HEK293 (cell line): Measurements from ENCODE around the gene PMAIP1.
A peak's percentile ranks its signal among the peaks of the same experiment; 100 is the strongest.

Experiments used
- CTCF ChIA-PET: fragments of 350-600 bp; formaldehyde crosslinking; extraction: SDS; loops from one replicate; lab custom pipeline; 2021; ENCODE audit warnings: antibody characterized with exemption; lab: Yijun Ruan, JAX
- POLR2A ChIA-PET: fragments of 300-600 bp; formaldehyde crosslinking; extraction: SDS; loops from one replicate; lab custom pipeline; 2020; ENCODE audit warnings: antibody characterized with exemption, inconsistent platforms; lab: Yijun Ruan, JAX
- H3K27ac ChIP-seq: fragments of 200-500 bp; sonication (Bioruptor generic); 2 replicates; pipeline ENCODE4 v1.5.1; 2014; ENCODE audit warnings: low read depth, low read length, control low read depth, inconsistent platforms; ENCODE audit errors: extremely low read depth
- H3K36me3 ChIP-seq, 2 experiments: fragments of 200-500 bp in 1 of 2; sonication (Bioruptor generic) in 1 of 2; 1 replicate in 1 of 2; 2 replicates in 1 of 2; pipeline ENCODE4 v1.5.1; 2014 to 2017; ENCODE audit warnings: inconsistent platforms in 2 of 2, low read length in 2 of 2; ENCODE audit not compliant: control insufficient read depth in 2 of 2, insufficient read depth in 1 of 2
- H3K4me1 ChIP-seq: fragments of 200-500 bp; sonication (Bioruptor generic); 2 replicates; pipeline ENCODE4 v1.5.1; 2014; ENCODE audit warnings: mild to moderate bottlenecking, low read length, inconsistent platforms; ENCODE audit not compliant: control insufficient read depth, insufficient read depth
- H3K4me3 ChIP-seq: 2 replicates; pipeline ENCODE4 v1.5.1; 2011; ENCODE audit warnings: low read depth, mild to moderate bottlenecking, control low read depth, low read length, moderate library complexity
- H3K9me3 ChIP-seq: fragments of 200-500 bp; sonication (Bioruptor generic); 2 replicates; pipeline ENCODE4 v1.5.1; 2014; ENCODE audit warnings: low read depth, low read length, inconsistent platforms; ENCODE audit not compliant: control insufficient read depth, insufficient read depth
- BCL11B ChIP-seq: fragments of 450-650 bp; formaldehyde crosslinking; IDR thresholded peaks from 2 replicates; pipeline ENCODE4 v1.5.1; 2016; ENCODE audit warnings: low read depth, missing biosample characterization, missing genetic modification characterization
- BCL6B ChIP-seq: fragments of 450-650 bp; formaldehyde crosslinking; IDR thresholded peaks from 2 replicates; pipeline ENCODE4 v1.5.1; 2017; ENCODE audit warnings: missing biosample characterization, missing genetic modification characterization
- FEZF1 ChIP-seq: fragments of 450-650 bp; formaldehyde crosslinking; IDR thresholded peaks from 2 replicates; pipeline ENCODE4 v1.5.1; 2016; ENCODE audit warnings: missing biosample characterization, missing genetic modification characterization
- GLI4 ChIP-seq: fragments of 450-650 bp; formaldehyde crosslinking; IDR thresholded peaks from 2 replicates; pipeline ENCODE4 v1.5.1; 2016; ENCODE audit warnings: missing biosample characterization, missing genetic modification characterization
- HOXD13 ChIP-seq: sonication (generic); formaldehyde crosslinking; IDR thresholded peaks from 2 replicates; pipeline ENCODE4 v1.8.0; 2022; ENCODE audit warnings: missing genetic modification reagents, borderline replicate concordance
- KLF9 ChIP-seq: fragments of 450-650 bp; formaldehyde crosslinking; IDR thresholded peaks from 2 replicates; pipeline ENCODE4 v1.5.1; 2016; ENCODE audit warnings: missing biosample characterization, missing genetic modification characterization, low read depth
- OSR2 ChIP-seq: fragments of 450-650 bp; formaldehyde crosslinking; IDR thresholded peaks from 2 replicates; pipeline ENCODE4 v1.5.1; 2016; ENCODE audit warnings: missing biosample characterization, missing genetic modification characterization
- SP7 ChIP-seq: fragments of 450-650 bp; formaldehyde crosslinking; IDR thresholded peaks from 2 replicates; pipeline ENCODE4 v1.5.1; 2016; ENCODE audit warnings: missing biosample characterization, missing genetic modification characterization
- TRIM28 ChIP-seq: IDR thresholded peaks from 2 replicates; pipeline ENCODE4 v1.6.1; 2011; ENCODE audit warnings: low read length, control low read depth, borderline replicate concordance
- ZBTB44 ChIP-seq: fragments of 450-650 bp; IDR thresholded peaks from 2 replicates; pipeline ENCODE4 v1.5.1; 2018; ENCODE audit warnings: missing biosample characterization, mild to moderate bottlenecking, missing genetic modification characterization
- ZFHX2 ChIP-seq: fragments of 450-650 bp; formaldehyde crosslinking; conservative IDR thresholded peaks from 2 replicates; pipeline ENCODE4 v1.5.1; 2016; ENCODE audit warnings: missing biosample characterization, missing genetic modification characterization
- ZFP41 ChIP-seq: fragments of 450-650 bp; formaldehyde crosslinking; IDR thresholded peaks from 2 replicates; pipeline ENCODE4 v1.5.1; 2016; ENCODE audit warnings: missing biosample characterization, missing genetic modification characterization, borderline replicate concordance
- ZNF157 ChIP-seq: fragments of 450-650 bp; formaldehyde crosslinking; IDR thresholded peaks from 2 replicates; pipeline ENCODE4 v1.5.1; 2016; ENCODE audit warnings: missing biosample characterization, missing genetic modification characterization
- ZNF174 ChIP-seq: fragments of 450-650 bp; formaldehyde crosslinking; IDR thresholded peaks from 2 replicates; pipeline ENCODE4 v1.5.0; 2017; ENCODE audit warnings: missing biosample characterization, mild to moderate bottlenecking, missing genetic modification characterization
- ZNF18 ChIP-seq: fragments of 450-650 bp; formaldehyde crosslinking; IDR thresholded peaks from 2 replicates; pipeline ENCODE4 v1.5.1; 2016; ENCODE audit warnings: missing biosample characterization, missing genetic modification characterization
- ZNF223 ChIP-seq: fragments of 450-650 bp; formaldehyde crosslinking; IDR thresholded peaks from 2 replicates; pipeline ENCODE4 v1.5.1; 2016; ENCODE audit warnings: missing biosample characterization, missing genetic modification characterization
- ZNF239 ChIP-seq: fragments of 450-650 bp; formaldehyde crosslinking; IDR thresholded peaks from 2 replicates; pipeline ENCODE4 v1.5.1; 2016; ENCODE audit warnings: missing biosample characterization, missing genetic modification characterization
- ZNF292 ChIP-seq: fragments of 450-650 bp; formaldehyde crosslinking; IDR thresholded peaks from 2 replicates; pipeline ENCODE4 v1.5.1; 2016; ENCODE audit warnings: low read depth, missing biosample characterization, missing genetic modification characterization, borderline replicate concordance
- ZNF362 ChIP-seq: fragments of 450-650 bp; formaldehyde crosslinking; IDR thresholded peaks from 2 replicates; pipeline ENCODE4 v1.5.1; 2016; ENCODE audit warnings: missing biosample characterization, missing genetic modification characterization
- ZNF391 ChIP-seq: fragments of 450-650 bp; formaldehyde crosslinking; IDR thresholded peaks from 2 replicates; pipeline ENCODE4 v1.5.1; 2016; ENCODE audit warnings: low read depth, missing biosample characterization, missing genetic modification characterization, borderline replicate concordance
- ZNF530 ChIP-seq: fragments of 450-650 bp; formaldehyde crosslinking; IDR thresholded peaks from 2 replicates; pipeline ENCODE4 v1.5.1; 2016; ENCODE audit warnings: low read depth, missing biosample characterization, missing genetic modification characterization
- ZNF571 ChIP-seq: fragments of 450-650 bp; formaldehyde crosslinking; IDR thresholded peaks from 2 replicates; pipeline ENCODE4 v1.5.0; 2017; ENCODE audit warnings: missing biosample characterization, missing genetic modification characterization
- ZNF670 ChIP-seq: fragments of 450-650 bp; formaldehyde crosslinking; IDR thresholded peaks from 2 replicates; pipeline ENCODE4 v1.5.1; 2016; ENCODE audit warnings: missing biosample characterization, missing genetic modification characterization, low read depth
- ZNF747 ChIP-seq: fragments of 450-650 bp; formaldehyde crosslinking; IDR thresholded peaks from 2 replicates; pipeline ENCODE4 v1.5.1; 2016; ENCODE audit warnings: missing biosample characterization, missing genetic modification characterization
- ZNF785 ChIP-seq: fragments of 450-650 bp; formaldehyde crosslinking; IDR thresholded peaks from 2 replicates; pipeline ENCODE4 v1.5.1; 2016; ENCODE audit warnings: missing biosample characterization, missing genetic modification characterization
- ZNF830 ChIP-seq: fragments of 450-650 bp; IDR thresholded peaks from 2 replicates; pipeline ENCODE4 v1.5.0; 2018; ENCODE audit warnings: missing biosample characterization, missing genetic modification characterization, low read depth, mild to moderate bottlenecking, moderate library complexity

The PMAIP1 gene

GRCh38 chr18:59898609-59899297 lies 1.0 kb upstream of the PMAIP1 start:
- Histone ChIP-seq H3K4me1 (peaks cover 15% of the 10 kb centered on the region), H3K4me3 (peak overlapping the region; percentile 26), H3K9me3 (no peaks in the 10 kb centered on the region), H3K36me3 (peaks cover 19 to 33% of the 10 kb centered on the region in 2 experiments; a peak in 2 of 3 replicates), H3K27ac (peak overlapping the region; percentile 96)
- ChIA-PET POLR2A (interaction anchor here (1.4 to 4.2 kb wide), 23 partner anchors 8 to 237 kb away, joined by 4 to 90 read pairs (median 20); partner anchors contain the start of gene CCBE1), CTCF (interaction anchor here (0.6 to 3.7 kb wide), 7 partner anchors 52 to 351 kb away, joined by 3 to 33 read pairs (median 6); no protein-coding TSS in a partner anchor)
- TF ChIP-seq ZNF239 (tag by site-specific recombination), result no peak
- TF ChIP-seq ZNF292 (tag by site-specific recombination), result no peak
- TF ChIP-seq TRIM28, result no peak
- no peak for TF ChIP-seq ZNF530 (tag by site-specific recombination)
- TF ChIP-seq ZFP41 (tag by site-specific recombination), result no peak
- TF ChIP-seq ZNF18 (tag by site-specific recombination), result no peak
- no peak for TF ChIP-seq OSR2 (tag by site-specific recombination)
- no peak for TF ChIP-seq GLI4 (tag by site-specific recombination)
- no peak for TF ChIP-seq FEZF1
- TF ChIP-seq ZNF785 (tag by site-specific recombination), result no peak
- TF ChIP-seq ZNF830 (tag by site-specific recombination), result no peak

- CTCF ChIA-PET, result interaction anchor here (0.6 to 3.7 kb wide), 10 partner anchors 23 to 441 kb away, joined by 3 to 33 read pairs (median 4); no protein-coding TSS in a partner anchor
- peaks cover 29 to 40% of the 10 kb centered on the region in 2 experiments for H3K36me3 ChIP-seq
- peak overlapping the region; percentile 61 for H3K4me3 ChIP-seq
- POLR2A ChIA-PET, result interaction anchor here (0.5 to 4.2 kb wide), 55 partner anchors 8 to 1801 kb away, joined by 3 to 90 read pairs (median 5); partner anchors contain the start of gene CCBE1
- H3K9me3 ChIP-seq, result no peaks in the 10 kb centered on the region
- H3K4me1 ChIP-seq, result peaks cover 25% of the 10 kb centered on the region
- peak overlapping the region; percentile 96 for H3K27ac ChIP-seq
- TF ChIP-seq SP7 (tag by site-specific recombination) (0 out of 2 replicates have a peak, but pooled peaks have one; percentile 17), HOXD13 (CRISPR knock-in tag) (0 out of 2 replicates have a peak, but pooled peaks have one; percentile 45), ZFHX2 (peak; percentile 59), ZNF223 (tag by site-specific recombination) (no peak), ZNF670 (tag by site-specific recombination) (no peak), ZNF391 (tag by site-specific recombination) (no peak), BCL11B (tag by site-specific recombination) (peak; percentile 89), ZNF174 (tag by site-specific recombination) (no peak), ZNF571 (no peak), KLF9 (tag by site-specific recombination) (no peak), ZNF362 (tag by site-specific recombination) (no peak), BCL6B (no peak), ZBTB44 (tag by site-specific recombination) (no peak), ZNF747 (tag by site-specific recombination) (no peak), ZNF157 (tag by site-specific recombination) (no peak)
These were observed 679 bp downstream of the PMAIP1 start for GRCh38 chr18:59900222-59901128.
